Inflammatory macrophage treated with lipopolysaccharide for 1 hour (primary cell): ENCODE measurements around the gene PSKH1.
"Not testable (repeated sequence)": the region's sequence is repeated elsewhere in the genome, so short reads cannot be mapped to it uniquely, and the experiment has no call there.

ENCODE experiments used
- DNase-seq, 2 donors: peaks; one replicate each; pipeline ENCODE4 v3.0.0-alpha.2; 2020 to 2022

Gene PSKH1

DNA sequence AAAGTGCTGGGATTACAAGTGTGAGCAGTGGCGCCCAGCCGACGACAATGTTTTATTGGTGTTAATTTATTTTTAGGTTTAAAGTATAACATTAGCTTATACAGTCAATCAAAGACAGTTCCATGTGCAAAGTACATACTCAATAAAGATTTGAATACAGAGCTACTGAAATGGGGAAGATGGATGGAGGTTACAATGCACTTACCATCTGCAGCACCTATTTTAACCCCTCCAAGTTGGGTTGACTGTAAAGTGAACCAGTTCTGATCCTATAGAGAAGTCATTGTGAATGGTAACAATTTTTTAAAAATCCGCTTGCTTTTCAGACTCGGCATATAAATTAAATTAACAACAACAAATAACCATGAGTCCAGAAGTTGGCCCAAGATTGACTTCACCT lies 679 bp upstream of the PSKH1 start:
- DNase-seq = no peak

DNA sequence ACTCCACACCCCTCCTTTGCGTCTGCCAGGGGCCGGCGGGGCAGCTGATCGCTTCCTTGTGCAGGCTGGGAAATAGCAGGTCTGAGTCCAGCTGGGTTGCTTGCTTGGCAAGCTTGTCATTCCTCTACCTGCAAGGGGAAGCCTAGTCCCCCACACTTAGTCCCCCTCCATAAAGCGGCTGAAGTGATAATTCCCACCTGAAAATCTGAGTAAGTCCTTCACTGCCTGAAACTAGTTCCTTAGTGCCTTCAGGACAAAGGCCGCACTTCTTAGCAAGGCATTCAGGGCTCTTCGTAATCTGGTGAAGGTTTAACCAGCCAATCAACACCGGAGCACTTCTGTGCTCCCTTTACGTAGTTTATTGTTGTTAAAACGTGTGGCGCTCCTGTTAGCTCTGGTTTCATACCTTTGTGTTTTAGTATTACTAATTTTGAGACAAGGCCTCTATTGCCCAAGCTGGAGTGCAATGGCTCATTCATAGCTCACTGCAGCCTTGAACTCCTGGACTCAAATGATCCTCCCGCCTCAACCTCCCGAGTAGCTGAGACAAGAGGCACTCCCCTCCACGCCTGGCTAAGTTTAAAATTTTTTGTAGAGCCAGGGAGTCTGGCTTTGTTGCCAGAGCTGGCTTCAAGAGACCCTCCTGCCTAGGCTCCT lies 817 bp downstream of the PSKH1 start:
- peak in 1 of 2 donors; percentile 10 for DNase-seq

DNA sequence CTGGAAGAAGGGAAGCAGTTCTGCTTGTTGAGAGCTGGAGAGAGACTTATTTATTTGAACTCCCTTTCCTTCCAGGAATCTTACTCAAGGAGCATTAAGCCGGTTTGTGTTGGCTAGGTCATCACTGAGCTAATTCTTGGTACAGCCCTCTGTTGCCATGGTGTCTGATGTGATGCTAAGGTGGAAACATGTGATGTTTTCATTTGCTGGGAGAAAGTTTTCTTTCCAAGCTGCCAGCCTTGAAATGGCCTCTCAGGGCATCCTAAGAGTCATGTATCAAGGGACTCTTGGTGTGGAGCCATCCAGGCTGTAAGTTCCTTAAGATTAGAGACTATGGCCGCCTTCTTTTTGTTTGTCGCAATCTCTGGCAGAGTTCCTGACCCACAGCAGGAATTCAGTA lies 4.2 kb downstream of the PSKH1 start:
- DNase-seq = no peak

DNA sequence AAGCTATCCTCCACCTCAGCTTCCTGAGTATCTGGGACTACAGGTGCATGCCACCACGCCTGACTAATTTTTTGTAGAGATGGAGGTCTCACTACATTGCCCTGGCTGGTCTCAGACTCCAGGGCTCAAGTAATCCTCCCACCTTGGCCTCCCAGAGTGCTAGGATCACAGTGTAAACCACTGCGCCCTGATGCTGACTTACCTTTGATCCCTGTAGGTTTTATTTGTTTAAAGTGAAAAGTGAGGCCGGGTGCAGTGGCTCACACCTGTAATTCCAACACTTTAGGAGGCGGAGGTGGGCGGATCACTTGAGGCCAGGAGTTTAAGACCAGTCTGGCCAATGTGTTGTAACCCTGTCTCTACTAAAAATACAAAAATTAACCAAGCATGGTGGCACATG lies 8.7 kb downstream of the PSKH1 start:
- no peak for DNase-seq

DNA sequence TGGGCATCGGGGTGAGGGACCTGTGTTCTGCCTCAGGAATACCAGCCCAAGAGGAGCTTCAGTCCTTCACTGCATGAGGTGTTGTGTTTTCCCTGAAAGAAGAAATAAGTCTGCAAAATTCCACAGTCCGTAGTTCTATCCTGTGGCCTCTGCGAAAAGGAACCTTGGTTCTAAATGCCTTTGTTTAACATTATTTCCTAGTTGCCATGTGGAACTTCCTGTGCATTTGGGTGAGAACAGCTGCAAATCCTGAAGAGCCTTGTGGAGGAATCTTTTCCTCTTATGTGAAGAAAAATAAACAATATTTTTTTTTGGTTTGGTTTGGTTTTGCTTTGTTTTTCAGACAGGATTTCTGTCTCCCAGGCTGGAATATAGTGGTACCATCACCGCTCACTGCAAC lies 9.8 kb downstream of the PSKH1 start:
- DNase-seq = no peak

DNA sequence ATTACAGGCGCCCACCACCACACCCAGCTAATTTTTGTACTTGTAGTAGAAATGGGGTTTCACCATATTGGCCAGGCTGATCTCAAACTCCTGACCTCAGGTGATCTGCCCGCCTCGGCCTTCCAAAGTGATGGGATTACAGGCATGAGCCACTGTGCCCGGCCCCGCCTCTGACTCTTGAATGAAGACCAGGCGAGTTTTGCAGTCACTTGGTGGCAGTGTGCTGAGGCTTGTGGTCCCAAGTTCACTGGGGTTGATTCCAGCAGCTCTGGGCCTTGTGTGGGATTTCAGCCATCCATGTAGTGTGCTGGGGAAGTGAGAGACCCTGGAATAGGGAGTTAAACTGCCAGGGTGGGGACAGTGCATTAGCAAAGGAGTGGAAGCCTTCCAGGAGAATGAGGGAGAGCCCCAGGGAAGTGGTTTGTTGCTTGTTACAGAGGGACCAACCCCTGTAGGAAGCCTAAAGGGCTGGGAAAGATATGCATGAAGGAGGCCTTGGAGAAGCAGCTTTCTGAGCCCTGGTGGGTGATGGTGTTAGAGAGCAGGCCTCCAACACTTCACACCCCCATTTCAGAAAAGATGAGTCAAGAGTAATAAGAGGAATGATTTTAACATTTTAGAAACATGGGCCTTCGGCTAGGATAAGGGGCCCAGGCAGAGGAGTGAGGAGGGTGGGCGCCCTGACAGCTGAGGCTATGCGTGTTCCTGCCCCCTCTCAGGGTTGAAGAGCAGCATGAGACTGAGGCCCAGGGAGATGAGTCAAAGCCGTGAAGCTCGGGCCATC lies 14.5 kb downstream of the PSKH1 start:
- DNase-seq = no peak

DNA sequence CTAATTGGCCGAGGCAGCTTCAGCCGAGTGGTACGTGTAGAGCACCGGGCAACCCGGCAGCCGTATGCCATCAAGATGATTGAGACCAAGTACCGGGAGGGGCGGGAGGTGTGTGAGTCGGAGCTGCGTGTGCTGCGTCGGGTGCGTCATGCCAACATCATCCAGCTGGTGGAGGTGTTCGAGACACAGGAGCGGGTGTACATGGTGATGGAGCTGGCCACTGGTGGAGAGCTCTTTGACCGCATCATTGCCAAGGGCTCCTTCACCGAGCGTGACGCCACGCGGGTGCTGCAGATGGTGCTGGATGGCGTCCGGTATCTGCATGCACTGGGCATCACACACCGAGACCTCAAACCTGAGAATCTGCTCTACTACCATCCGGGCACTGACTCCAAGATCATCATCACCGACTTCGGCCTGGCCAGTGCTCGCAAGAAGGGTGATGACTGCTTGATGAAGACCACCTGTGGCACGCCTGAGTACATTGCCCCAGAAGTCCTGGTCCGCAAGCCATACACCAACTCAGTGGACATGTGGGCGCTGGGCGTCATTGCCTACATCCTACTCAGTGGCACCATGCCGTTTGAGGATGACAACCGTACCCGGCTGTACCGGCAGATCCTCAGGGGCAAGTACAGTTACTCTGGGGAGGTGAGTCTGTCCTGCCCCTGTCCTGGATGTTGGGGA lies 16.1 kb downstream of the PSKH1 start:
- no peak for DNase-seq

DNA sequence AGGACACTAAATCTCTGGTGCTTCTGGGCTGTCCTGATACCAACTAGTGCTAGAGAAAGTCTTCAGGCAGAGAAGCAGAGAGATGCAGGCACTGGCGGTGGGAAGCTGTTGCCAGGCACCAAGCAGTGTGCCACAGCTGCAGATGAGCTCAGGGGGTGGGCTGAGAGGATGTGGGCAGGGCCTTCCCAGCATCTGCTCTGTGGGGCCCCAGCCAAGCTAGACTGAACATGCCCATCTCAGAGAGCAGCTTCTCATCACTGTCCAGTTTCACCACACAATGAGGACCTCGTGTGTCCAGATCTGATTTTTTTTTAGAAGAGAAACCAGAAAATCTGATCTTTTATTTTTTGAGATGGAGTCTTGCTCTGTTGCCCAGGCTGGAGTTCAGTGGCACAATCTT lies 17.1 kb downstream of the PSKH1 start:
- DNase-seq = no peak

DNA sequence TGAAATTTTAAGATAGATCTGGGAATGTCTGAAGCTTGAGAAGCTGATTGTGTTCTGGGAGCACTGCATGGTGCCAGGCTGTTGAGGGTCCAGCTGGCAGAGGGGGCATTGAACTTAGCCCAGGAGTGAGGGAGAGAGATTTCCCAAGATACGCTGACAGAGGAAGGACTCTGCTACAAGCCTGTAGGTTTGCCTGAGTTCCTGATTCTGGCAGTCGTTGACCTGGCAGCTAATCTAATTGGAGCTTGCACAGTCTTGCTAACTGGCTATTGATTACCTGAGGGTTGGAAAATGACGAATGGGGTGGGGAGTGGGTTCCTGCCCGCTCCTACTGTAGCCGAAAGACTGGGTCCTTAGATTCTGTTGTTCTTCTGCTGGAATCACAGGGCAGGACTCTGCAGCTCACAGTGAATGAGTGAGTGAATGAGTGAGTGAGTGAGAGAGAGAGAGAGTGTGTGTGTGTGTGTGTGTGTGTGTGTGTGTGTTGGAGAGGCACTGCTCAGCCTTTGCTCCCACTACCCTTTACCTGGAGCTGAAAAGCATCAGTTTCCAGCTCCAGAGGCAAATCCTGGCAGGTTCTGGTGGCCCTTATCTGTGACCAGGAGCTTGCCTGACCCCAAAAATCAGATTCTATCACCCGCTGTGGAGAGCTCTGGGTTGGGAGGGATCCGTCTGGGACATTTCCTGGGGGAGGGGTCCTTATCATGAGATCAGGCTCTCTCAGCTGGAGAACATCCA lies 21.9 kb downstream of the PSKH1 start:
- DNase-seq = no peak

DNA sequence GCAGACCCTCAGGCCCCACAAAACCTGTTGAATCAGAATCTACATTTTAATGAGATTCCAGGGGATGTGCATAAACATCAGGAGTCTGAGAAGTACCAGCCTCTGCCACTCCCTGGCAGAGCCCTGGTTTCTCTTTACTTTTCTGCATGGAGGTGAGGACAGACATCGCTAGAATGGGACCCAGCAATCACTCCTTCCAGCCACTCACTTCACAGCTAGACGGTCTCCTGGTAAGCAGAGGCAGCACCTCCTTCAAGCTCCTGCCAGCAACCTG lies 22.4 kb downstream of the PSKH1 start:
- DNase-seq = not testable (repeated sequence)

DNA sequence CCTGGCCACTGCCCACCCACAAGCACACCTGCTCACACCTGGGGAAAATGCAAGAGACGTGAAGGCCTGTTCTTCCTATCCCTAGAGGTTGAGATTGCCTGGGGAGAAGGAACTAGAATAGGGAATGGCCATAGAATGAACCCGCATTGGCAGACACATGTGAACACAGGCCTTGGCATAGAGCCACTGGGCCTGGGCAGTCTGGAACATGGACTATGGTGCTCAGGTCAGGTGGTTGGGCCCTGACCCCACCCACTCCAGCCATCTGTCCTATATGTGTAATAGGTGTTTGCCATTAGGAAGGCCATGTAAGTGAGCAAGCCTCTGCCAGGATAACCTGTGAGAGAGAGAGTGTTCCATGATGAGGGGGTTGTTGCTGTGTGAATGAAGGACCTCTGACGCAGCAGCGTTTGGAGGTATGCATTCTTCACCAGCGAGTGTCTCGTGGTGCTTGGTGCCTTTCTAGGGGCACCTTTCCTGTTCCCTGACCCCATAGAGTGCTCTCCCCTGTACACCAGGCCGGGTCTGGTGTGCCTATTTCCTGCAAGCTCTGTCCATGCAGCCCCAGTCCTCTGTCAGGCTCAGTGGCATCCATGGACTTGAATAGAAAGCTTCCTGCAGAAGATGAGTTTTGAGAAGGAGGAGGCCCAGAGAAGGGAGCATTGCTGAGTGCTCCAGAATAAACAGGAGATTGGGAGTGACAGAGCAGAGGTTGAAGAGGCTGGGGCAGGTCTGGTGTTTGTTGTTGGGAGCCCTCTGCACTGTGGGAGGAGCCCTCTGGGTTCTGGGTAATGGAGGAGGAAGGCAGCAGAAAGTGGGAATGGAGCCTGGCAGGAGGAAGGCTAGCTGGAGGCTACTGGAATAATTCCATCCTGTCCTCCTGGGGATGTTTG lies 23.0 kb downstream of the PSKH1 start:
- DNase-seq = no peak

DNA sequence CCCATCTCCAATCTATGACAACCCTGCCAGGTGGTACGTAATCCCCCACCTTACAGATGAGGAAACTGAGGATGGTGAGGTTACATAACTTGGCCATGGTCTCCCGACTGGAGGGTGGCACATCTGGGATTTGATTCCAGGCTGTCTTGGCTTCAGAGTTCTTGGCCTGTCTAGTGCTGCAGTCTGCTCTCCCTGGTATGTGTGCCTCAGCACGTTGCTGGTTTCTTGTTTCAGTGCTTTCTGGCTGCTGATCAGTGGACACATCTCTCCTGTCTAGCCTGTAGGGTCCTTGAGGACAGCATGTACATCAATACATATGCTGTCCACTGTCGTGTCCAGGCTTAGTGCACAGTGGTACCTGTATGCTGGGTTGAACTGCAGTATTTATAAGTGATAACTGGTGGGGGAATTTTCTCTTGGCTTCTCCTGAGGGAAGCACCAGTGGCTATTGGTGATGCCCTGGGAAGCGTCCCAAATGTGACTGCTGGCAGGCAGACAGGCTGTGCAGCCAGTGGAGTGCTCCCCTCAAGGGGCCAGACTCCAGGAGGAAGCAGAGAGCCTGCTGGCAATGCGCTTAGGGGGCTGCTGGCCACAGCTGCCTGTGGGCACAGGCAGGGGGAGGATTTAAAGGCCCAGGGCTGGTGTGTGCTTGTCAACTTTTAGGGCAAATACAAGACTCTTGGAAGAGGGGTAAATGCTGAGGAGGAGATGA lies 24.2 kb downstream of the PSKH1 start:
- no peak for DNase-seq

DNA sequence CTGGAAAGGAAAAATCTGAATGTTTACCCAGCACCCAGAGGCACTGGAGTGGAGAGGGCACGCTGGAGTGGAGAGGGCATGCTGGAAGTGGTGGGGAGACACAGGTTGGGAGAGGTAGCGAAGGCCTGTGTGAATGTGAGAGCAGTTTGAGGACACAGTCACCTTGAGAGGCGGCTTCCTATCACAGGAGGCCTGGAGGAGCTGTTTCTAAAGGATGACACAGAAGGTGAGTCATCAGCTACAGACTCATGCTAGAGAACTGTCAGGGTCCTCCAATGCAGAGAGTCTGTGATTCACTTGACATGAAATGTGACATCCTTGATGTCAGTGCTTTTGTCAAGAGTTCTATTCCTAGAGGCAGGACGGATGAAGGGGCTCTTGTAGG lies 24.8 kb downstream of the PSKH1 start:
- peak in 1 of 2 donors; percentile 20 for DNase-seq

DNA sequence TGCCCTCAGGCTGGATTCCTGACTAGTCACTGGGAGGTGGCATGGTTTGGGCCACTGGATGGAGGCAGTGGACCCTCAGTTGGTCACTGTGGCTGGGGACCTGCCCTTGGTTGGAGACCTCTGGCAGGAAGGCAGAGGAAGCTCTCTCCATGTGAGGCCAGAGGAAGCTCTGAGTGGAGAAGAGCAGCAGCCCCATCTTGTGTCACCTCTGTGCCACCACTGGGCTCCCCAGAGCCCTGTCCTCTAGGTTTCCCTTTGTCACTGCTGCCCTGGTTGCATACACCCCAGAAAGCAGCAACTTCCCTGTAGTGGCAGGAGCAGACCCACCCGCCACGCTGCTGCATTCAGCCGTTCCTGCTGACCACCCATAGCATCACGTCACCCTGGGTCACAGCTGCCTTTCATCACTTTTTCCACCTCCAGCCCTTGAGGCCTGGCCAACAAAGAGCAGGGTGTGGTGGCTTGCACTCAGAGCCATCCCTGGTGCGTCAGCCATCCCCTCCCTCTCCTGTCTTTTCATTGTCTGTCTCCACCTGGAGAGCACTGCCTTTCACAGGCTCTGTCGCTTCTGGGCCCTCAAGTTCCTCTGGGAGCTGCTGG lies 26.7 kb downstream of the PSKH1 start:
- DNase-seq = no peak

DNA sequence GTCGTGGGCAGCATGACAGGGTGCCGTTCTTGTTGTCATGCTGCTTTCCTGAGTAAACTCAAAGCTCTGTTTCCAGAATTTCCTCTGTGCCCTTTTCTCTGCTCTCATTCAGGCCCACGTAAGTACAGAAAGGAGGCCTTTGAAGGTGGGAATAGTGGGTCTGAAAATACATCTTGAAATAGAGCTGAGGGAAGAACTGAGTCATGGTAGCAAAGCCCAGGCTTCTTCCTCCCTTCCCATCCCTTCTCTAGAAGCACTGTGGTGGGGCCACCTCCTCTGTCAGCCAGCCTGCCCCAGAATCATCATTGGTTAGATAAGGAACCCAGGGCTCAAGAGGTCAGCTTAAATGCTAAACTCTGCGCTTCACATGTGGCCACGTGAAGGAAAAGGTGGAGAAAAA lies 29.2 kb downstream of the PSKH1 start:
- no peak for DNase-seq

DNA sequence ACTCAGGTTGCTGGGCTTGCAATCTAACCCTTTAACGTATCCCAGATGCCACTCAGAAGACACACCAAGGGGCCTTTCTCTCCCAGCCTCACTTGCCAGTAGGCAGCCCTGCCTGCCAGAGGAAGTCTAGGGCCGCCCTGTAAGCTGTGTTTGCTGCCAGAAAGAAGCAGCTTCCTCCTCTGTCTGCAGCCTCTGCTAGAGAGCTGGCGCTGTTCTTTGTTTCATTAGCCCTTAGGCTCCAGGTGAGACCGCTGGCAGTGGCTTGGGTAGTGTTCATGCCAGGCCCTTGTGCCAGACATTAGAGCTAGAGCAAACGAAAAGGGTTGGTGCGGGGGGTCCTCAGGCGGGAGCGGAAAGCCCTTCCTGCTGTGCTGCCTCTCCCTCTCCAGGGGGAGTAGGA lies 29.7 kb downstream of the PSKH1 start:
- DNase-seq = no peak

DNA sequence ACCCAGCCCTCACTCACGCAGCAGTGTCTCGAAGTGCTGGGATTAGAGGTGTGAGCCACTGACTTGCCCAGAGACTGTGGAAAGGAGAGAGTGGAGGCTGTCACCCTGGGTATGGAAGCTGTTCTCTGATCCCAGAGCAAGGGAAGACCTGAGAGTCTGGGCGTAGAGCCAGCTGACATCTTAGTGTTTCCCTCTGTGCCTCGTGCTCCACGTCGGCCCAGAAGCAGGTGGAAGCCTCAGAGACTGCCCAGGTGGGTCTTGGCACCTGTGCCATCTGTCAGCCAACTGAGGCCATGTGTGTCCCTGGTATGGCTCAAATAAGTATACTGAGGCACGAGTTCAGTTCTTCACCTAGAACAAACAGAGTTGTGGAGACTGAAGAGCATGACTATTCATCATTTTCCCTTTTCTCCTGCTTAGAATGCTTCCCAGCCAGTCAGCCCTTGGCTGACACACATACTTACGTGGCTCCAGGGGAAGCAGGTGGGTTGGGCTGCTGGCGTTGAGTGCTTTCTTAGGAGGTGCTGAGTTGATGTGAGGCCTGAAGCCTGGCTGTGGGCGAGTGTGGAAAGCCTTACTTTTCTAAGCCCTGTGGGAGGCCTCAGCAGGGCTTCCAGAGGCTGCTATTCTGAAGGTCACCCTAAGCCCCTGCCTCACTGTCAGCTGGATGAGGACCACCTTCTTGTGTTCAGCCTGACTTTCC lies 30.5 kb downstream of the PSKH1 start:
- no peak for DNase-seq

DNA sequence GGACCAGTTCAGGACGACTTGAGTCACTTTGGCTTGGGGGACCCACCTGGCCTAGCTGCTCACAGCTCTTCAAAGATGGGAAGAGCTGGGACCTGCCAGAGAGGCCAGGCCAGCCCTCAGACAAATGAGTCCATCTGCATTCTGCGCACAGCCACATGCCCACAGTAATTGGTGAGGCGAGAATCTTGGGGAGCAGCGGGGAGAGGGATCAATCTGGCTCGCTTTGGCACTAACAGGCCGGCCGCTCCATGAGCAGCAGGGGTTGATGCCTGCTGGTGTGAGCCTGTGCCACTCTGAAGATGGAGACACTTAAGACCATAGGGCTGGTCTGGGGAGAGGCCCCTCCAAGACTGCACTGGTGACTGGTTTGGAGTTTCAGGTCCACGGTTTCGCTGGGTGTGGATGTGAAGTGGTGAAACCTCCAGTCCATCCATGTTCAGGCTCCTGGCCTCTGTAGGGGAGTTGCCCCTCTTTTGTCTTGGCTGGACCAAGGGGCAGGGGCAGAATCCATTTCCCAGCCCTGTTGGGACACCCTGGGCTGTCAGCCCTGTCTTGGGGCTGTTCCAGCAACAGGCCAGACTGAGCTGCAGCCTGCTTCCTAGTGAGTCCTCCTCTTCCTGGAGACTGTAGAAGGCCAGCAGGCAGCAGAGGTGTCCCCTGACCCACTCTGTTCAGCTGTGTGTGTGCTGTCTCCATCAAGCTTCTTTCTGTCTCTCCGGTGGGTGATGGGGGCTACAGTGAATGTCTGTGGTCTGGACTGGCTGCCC lies 31.3 kb downstream of the PSKH1 start:
- DNase-seq = no peak

DNA sequence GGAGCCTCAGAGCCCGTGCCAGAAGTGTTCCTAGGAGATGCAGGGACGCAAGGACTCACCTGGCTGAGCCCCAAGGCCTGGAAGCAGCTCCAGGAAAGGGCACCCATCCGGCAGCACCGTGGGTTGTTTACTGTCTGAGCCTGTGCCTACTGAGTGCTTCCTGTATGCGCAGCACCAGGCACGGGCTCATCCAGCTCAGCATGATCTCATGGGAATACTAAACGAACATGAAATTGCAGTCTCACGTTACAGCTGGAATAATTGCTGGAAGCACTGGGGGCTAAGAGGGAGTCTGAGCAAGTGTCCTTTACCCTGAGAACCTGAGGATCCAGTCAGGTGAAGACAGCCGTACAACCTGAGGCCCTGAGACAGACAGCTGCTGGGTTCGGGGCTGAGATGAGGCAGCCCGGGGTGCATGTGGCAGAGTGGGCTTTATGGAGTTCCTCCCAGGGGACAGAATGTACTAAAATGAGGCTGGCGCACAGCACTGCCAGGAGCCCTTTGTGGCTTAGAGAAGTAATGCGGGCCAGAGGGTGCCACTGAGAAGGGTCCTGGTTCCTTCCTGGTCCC lies 33.2 kb downstream of the PSKH1 start:
- DNase-seq = no peak
